Activated T-cell treated with anti-CD3 and anti-CD28 coated beads for 4 hours (primary cell): Measurements from ENCODE around the gene DENND4B.
"Not testable (repeated sequence)": the region's sequence is repeated elsewhere in the genome, so short reads cannot be mapped to it uniquely, and the experiment has no call there.

Experiments
- DNase-seq: peaks from one replicate; pipeline ENCODE4 v3.0.0-alpha.2; 2020

Gene DENND4B, protein sequence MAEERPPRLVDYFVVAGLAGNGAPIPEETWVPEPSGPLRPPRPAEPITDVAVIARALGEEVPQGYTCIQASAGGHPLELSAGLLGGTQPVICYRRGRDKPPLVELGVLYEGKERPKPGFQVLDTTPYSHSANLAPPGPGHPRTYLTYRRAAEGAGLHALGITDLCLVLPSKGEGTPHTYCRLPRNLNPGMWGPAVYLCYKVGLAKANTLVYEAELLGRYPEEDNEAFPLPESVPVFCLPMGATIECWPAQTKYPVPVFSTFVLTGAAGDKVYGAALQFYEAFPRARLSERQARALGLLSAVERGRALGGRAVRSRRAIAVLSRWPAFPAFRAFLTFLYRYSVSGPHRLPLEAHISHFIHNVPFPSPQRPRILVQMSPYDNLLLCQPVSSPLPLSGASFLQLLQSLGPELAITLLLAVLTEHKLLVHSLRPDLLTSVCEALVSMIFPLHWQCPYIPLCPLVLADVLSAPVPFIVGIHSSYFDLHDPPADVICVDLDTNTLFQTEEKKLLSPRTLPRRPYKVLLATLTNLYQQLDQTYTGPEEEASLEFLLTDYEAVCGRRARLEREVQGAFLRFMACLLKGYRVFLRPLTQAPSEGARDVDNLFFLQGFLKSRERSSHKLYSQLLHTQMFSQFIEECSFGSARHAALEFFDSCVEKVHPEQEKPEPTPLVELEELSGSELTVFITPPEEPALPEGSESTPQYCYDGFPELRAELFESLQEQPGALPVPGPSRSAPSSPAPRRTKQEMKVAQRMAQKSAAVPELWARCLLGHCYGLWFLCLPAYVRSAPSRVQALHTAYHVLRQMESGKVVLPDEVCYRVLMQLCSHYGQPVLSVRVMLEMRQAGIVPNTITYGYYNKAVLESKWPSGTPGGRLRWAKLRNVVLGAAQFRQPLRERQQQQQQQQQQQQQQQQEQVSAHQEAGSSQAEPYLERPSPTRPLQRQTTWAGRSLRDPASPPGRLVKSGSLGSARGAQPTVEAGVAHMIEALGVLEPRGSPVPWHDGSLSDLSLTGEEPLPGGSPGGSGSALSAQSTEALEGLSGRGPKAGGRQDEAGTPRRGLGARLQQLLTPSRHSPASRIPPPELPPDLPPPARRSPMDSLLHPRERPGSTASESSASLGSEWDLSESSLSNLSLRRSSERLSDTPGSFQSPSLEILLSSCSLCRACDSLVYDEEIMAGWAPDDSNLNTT (N-terminal part only)

DNA sequence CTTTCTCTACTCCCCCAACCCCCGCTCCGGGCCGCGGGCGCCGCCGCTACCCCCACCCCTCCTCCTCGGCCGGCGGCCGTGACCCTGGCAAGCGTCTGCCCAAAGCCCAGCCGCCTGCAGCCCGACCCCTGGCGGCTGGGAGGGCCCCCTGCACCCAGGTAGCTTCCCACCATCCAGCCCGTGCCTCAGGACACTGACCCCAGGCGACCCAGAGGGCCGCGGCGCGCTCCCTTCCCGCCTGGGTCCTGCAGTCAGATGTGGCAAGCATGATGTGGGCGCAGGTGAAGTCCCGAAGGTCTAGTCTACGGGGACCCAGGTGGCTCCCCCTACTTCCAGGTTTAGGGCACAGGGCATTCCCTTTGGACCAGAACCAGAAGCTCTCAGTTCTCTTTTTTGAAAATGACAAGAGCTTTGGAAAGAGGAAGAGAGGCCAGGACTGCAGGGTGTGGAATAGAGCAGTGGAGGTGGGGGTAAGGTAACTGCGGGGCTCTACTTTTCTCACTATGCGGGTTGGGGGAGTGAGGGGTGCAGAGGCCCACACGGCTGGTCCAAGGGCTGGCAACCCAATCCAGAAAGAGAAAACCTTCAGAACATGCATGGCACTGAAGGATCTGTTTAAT is at the start of gene DENND4B:
DENND4B (minus strand) TSS at position 97 of the 620 bp plus-strand sequence. CDS start 2,344 bp downstream, outside the sequence.
- DNase-seq = peak; percentile 55

DNA sequence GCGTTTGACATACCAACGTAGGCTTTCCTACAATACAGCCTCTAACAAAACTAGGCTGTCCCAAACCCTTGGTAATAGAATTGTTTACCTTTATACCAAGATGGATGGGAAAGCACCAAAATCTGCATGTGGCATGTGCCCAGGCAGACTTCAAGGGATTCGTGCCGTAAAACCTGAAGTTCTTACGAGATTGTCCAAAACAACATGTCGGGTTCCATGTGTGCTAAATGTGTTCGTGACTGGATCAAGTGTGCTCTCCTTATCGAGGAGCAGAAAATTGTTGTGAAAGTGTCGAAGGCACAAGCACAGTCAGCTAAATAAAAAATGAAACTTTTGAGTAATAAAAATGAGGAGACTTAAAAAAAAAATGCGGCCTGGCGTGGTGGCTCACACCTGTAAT is 49.1 kb upstream of the DENND4B start:
- DNase-seq = no peak

DNA sequence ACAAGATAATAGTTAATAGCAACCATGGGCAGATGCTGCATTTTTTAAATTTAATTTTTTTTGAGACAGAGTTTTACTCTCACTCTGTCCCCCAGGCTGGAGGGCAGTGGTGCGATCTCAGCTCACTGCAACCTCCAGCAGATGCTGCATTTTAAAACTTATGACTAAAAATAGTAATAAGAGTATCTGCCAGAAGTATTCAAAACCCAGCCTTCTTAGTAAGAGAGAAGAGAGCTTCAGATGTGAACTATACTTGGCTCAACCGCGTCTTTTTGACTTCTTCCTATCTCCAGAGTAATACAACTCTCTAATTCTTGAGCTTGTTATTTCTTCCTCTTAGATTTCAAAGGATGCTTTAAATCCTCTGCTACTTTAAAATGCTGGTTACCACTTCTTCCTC is 48.7 kb upstream of the DENND4B start:
- DNase-seq = no peak

DNA sequence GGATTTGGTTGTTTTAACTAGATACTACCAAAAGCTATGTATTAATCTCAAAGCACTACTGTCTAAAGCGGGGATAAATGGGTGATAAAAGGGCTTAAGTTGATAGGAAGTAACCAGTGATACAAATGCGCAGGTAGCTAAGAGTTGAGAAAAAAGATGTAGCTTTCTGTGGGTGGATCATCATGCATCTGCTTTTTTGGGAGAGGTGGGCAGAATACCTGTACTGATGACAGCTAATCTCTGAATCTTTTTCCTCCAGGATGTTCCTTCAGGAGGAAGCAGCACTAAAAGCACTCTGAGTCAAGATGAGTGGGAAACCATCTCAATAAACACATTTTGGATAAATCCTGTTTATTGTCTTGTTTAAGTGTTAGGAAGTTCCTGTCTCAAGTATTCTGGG is 45.3 kb upstream of the DENND4B start:
- DNase-seq = no peak

DNA sequence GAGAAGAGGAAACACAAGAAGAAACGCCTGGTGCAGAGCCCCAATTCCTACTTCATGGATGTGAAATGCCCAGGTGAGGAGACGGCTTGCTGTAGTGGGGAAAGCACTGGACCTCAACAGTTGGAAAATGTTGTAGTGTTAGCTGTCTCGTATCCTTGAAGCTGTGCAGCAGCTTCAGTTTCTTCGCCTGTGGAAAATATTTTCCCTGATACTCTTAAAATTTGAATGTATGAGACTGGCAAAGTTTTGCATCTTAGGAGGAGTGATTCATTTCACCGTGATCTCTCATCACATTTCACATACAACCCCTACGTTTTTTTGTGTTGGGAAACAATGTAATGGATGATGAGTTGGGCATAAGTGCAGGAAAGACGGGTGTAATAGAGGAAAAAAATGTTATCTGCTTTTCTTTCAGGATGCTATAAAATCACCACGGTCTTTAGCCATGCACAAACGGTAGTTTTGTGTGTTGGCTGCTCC is 44.7 kb upstream of the DENND4B start:
- no peak for DNase-seq

DNA sequence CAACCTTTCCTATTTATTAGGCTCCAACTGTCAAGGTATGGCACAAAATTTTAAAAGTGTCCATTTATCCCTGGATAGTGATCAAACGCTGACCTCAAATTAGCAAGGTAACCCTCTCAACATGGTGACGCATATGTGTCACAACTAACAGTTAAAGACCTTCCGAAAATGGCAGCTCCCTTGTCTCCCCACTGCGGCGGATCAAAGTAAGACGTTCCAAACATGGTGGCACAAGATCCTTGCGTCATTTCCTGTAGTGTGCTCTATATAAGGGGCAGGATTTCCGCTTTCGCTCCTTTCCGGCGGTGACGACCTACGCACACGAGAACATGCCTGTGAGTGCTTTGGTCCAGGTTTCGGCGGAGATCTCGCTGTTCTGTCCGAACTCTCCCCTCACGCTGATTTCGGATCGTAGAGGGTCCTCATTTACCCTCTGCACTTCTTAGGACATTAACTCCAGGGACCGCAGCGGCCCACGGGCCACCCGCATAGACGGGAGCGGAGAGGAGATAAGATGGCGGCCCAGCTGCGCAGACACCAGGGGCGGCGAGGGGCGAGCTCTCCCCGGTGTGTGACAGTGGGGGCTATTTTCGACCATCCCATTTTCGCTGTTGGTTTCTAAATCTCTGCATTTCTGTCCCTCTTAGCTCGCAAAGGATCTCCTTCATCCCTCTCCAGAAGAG is 44.1 kb upstream of the DENND4B start, which contains the start of gene RPS27:
RPS27 (plus strand) TSS at position 295 of the 683 bp plus-strand sequence; CDS start at position 330, 35 bp downstream.
- DNase-seq = peak; percentile 79

DNA sequence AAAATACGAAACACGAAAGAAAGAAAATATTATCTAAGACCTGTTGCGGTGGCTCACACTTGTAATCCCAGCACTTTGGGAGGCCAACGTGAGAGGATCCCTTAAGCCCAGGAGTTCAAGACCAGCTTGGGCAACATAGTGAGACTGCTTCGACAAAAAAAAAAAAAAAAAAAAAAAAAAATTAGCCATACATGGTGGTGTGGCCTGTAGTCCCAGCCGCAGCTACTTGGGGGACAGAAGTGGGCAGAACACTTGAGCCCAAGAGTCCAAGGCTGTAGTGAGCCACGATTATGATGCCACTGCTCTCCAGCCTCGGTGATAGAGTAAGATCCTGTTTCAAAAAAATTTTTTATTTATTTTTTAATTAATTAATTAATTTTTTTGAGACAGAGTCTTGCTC is 41.1 kb upstream of the DENND4B start:
- no peak for DNase-seq

DNA sequence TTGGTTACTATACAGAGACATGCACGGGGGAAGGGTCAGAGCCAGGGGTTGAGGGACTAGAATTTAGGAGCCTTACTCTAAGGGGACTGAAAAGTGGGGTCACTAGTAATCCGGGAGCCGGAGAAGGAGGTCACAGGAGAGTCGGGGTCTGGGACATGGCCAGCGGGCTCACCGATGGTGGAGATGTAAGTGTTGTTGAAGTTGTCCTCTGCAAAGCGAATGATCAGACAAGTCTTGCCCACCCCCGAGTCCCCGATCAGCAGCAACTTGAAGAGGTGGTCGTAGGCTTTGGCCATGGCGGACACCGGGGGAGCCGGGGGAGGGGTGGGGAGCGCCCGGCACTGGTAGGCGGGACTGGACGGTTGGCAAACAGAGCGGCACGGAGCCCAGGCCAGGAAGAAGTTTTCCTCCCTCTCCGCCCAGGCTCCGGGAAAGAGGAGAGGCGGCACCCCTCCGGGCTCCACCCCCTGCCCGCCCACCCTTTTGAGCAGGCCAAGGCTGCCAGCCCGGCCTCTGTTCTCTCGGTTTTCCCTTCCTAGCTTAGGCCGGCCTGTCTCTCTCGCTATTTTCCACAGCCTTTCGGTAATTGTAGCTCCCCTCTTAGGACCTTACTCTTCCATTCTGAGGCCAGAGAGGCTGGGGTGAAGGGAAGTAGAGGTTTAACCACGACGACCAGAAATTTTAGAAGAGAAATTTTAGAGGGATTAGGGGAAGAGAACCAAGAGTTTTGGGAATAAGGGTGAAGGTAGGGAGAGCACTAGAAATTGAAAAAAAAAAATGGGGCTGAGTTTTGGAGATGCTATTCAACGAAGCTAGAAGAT is 39.6 kb upstream of the DENND4B start, which contains the start of gene RAB13:
RAB13 (minus strand) TSS at position 399 of the 821 bp plus-strand sequence; CDS start at position 296, 103 bp downstream.
- DNase-seq = no peak

DNA sequence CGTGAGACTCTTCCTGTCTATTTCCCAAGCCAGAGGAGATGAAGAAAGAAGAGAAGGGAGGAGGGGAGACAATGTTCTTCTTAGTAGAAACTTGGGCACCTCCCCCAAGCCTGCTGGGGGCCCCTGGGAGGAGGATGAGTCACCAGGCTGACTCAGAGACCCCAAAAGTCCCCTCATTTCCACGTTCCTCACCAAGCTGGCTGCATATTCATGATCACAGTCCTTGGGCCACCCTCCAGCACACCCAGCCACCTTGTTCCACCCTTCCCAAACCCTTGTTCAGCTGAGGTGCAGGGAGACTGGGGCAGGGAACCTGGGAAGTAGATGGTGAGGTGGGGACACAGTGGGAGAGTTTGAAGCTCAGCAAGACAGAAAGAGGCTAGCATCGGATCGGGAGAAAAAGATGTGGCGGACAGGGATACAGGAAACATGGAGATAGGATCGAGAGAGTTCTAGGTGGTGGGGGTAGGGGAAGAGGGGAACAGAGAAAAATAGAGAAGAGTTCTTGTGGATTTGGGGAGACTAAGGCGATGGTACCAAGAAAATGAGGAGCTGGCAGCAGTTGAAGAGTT is 38.9 kb upstream of the DENND4B start:
- DNase-seq = peak; percentile 39

DNA sequence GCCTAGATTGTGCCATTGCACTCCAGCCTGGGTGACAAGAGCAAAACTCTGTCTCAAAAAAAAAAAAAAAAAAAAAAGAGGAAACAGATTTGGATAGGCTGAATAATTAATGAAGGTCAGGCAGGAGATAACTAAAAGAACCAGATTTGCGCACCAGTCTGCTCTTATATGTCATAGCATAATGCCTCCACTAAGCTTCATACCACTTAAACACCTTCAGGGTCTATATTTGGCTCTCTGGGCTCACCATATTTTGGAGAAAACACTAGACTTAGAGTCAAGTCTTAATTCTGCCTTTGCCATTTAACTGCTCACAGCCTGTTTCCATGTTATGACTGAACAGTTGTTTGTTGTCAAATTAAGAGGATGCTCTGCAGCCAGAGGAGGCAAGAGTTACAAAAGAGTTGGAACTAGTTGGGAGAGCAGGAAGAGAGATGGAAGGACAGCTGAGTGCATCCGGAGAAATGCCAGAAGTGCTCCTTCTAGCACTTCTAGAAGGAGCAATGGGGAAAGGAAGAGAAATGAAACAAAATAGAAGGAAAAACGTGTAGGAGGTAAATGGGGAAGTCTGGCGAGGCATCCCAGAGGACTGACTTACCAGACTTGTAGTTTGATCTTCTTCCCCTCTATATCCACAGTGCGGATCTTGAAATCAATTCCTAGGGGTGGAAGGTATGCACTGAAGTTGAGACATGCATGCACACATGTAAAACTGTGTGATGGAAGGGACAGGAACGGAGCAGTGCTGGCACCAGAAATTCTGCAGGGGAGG is 37.8 kb upstream of the DENND4B start:
- DNase-seq = no peak

DNA sequence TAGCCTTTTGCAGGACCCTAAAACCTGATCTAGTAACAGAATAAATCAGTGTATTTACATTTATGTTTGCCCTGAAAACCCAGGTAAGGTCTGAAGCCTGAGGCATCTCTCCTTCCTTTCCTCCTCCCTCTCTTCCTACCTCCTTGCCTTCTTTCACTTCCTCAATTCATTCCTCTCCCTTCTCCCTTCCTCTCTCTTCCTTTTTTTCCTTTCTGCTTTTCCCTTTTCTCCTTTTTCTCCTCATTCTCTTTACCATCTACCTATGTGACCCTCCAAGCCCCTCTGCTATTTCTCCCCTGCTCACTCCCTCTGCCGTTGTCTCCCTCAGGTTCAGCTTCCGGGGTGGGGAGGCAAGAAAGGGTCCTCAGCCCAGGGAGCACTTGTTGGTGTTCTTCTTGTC is 35.2 kb upstream of the DENND4B start:
- not testable (repeated sequence) for DNase-seq

DNA sequence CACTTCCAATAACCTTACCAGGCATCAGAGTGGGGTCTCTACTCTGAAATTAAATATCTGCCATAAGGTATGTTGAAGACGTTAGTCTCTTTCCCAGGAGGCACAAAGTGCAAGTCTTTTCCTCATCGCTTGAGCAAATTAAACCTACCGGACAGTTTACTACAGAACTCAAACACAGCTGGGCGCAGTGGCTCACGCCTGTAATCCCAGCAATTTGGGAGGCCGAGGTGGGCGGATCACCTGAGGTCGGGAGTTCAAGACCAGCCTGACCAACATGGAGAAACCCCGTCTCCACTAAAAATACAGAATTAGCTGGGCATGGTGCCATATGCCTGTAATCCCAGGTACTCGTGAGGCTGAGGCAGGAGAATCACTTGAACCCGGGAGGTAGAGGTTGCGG is 32.6 kb upstream of the DENND4B start:
- not testable (repeated sequence) for DNase-seq

DNA sequence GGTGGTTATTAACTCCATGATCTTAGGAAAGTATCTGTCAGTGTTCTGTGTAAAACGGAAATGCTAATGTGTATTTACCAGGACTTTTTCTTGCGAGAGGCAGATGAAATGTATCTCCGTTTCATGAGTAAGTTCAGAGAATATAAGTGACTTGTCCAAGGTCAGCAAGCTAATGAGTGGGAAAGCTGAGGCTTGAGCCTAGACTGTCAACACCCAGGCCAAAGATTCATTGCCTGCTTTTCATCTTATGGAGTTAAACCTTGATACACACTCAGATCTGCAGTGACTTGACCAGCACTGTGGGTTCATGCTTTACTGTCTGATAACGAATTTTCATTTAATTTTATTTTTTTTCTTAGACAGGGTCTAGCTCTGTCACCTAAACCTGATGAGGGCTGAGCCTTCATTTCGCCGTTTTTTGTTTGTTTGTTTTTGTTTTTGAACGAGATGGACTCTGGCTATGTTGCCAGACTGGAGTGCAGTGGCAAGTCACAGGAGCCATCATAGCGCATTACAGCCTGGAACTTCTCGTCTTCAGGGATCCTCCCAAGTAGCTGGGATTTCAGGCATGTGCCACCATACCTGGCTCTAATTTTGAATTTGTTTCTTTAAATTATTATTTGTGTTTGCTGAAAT is 31.9 kb upstream of the DENND4B start:
- no peak for DNase-seq

DNA sequence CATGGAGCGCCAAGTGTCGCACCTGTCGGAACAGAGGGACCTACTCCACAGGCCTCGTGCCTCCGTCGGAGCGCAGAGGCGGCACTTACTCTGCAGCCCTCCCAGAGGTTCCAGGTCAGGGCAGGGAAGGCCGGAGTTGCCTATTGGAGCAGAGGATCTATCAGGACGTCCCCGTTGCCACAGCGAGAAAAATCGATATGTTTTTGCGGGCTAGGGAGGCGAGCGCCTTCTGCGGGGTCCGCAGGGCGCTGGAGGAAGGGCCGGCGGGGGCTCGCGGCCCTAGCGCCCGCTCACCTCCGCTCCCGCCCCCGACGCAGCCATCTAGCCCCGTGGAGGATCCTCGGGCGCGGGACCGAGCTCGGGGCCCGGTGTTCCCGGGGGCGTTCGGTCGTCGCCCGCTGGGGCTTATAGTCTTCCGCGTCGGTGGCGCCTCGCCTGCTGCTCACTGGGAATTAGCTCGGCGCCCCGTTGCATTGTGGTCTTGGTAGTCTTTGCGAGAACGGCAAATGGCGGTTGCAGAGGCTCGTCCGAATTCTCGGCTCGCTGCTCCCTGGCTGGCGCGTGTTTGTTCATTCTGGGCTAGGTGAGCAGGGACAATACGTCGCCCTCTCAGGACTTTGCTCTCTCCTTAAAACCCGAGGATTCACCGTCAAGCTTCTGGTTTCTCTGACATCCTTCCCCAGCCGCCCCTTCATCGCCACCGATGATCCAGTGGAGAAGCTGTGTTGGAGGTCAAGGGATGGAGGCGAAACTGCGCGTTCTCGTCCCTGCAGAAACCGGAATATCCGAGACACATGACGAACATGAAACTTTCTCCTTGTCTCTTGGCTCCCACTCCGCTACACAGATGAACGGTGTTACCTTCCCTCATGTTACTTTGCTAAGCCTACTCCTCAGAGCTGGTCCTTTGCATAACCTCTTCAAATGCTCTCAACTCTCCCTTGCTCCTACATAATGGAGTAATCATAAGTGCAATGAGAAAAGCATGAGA is 31.0 kb upstream of the DENND4B start, which contains the start of gene JTB:
JTB (minus strand) TSS at position 425 of the 991 bp plus-strand sequence; CDS start at position 3, 422 bp downstream.
- DNase-seq = peak; percentile 76

DNA sequence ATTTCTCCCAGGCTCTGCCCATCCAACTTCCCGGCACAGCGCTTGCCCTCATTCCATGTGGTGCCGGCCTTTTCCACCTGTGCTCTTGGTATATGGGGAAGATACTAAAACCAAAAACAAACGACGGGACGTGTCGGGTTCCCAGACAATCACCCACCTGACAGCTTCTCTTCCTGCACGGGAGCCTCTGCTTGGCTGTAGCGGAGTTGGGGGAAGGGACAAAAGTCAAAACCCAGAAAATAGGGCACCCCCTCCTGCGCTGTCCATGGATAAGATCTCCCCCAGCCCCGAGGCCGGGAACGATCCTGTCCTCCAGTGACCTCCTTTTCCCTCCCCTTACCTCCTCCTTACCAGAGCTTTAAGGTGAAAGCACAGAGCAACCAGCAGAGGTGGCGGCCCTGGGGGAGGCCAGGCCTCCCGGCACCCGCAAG is 30.3 kb upstream of the DENND4B start:
- DNase-seq = no peak

DNA sequence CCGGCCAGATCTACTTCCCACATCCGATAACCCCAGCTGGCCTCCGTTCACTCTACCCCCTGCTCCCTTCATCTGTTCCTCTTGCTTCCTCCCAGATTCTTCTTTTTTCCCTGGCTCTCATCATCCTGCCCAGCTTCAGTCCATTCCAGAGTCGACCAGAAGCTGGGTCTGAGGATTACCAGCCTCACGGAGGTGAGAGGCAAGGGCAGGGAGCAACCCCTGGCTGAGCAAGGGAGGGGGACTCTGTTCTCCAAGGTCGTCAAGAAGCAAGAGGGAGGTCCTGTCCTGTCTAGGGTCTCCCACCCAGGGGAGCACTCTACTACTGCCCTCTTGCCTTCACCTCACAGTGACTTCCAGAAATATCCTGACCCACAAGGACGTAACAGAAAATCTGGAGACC is 27.0 kb upstream of the DENND4B start:
- no peak for DNase-seq

DNA sequence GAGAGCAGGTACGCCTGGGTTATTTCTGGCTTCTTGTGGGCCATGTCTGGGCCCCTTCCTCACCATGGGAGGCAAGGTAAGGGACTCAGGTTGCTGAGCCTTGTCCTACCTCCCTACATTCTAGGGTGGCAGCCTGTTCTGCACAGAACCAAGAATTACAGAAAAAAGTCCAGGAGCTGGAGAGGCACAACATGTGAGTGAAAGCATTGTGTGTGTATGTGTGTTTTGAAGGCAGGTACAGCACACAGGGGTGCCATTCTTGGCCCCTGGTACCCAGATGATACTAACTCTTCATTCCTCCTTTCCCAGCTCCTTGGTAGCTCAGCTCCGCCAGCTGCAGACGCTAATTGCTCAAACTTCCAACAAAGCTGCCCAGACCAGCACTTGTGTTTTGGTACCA is 26.6 kb upstream of the DENND4B start:
- no peak for DNase-seq

DNA sequence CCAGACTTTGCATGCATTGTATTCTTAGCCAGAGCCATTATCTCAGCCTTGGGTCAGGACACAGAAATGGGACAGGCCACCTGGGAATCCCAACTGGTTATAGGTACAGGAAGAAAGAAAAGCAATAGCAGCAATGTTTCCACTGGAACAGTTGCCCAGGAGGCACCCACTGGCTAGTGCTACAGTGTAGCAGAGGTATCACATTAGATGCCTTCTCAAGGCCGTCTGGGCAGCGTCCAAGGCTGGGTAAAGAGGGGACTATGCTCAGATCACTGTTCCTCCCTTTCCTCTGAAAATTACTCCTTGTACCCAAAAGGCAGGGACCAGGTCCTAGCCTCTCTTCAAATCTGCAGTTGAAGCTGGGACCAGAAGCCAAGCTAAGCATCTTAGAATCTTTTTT is 23.8 kb upstream of the DENND4B start:
- no peak for DNase-seq
